Testis (tissue), 2 donors: ENCODE data around the gene TMED8.

Source experiments
- POLR2A ChIP-seq: fragments of 450-650 bp; IDR thresholded peaks from one replicate; pipeline ENCODE4 v1.6.1; 2017; ENCODE audit warnings: antibody characterized with exemption, mild to moderate bottlenecking, moderate library complexity
- TF ChIP-seq, protein P1 (sequence below), 3 experiments: fragments of 450-650 bp in 2 of 3; fragments of 200-600 bp in 1 of 3; sonication (generic) in 1 of 3; IDR thresholded peaks; one replicate each; pipeline ENCODE4 v1.5.1; 2016 to 2019; ENCODE audit warnings: antibody characterized with exemption in 3 of 3, mild to moderate bottlenecking in 2 of 3, moderate library complexity in 1 of 3

DNA sequence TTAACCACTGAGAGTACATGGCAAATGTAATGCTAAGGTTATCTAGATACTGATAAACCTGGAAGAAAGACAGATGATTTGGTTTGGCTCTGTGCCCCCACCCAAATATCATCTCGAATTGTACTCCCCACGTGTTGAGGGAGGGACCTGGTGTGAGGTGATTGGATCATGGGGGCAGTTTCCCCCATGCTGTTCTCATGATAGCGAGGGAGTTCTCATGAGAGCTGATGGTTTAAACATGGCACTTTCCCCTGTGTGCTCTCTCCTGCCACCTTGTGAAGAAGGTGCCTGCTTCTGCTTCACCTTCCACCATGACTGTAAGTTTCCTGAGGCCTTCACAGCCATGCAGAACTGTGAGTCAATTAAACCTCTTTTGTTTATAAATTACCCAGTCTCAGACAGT lies 32.2 kb upstream of the TMED8 start:
- TF ChIP-seq, protein P1, sequence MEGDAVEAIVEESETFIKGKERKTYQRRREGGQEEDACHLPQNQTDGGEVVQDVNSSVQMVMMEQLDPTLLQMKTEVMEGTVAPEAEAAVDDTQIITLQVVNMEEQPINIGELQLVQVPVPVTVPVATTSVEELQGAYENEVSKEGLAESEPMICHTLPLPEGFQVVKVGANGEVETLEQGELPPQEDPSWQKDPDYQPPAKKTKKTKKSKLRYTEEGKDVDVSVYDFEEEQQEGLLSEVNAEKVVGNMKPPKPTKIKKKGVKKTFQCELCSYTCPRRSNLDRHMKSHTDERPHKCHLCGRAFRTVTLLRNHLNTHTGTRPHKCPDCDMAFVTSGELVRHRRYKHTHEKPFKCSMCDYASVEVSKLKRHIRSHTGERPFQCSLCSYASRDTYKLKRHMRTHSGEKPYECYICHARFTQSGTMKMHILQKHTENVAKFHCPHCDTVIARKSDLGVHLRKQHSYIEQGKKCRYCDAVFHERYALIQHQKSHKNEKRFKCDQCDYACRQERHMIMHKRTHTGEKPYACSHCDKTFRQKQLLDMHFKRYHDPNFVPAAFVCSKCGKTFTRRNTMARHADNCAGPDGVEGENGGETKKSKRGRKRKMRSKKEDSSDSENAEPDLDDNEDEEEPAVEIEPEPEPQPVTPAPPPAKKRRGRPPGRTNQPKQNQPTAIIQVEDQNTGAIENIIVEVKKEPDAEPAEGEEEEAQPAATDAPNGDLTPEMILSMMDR (IDR thresholded peaks at IDR 0.05): no peak
- no peak for TF ChIP-seq POLR2A
